ENCODE data around the gene ZSCAN25. TPM values are rescaled to one million over a fixed set of nuclear protein-coding genes. Genes with fewer than 3 reads are reported as not detected.

Gene ZSCAN25
- total RNA-seq, 4 donors from 2014 or later = 14.6 to 58.7 (median 18.1) TPM

GRCh38 chr7:99638731-99639130 is 22.0 kb downstream of the ZSCAN25 start:
- Histone ChIP-seq H3K36me3 (no peaks in the 10 kb centered on the region), H3K4me3 (no peak overlapping the region), H3K4me1 (no peaks in the 10 kb centered on the region), H3K9me3 (no peaks in the 10 kb centered on the region), H3K27me3 (no peaks in the 10 kb centered on the region), H3K27ac (no peak overlapping the region)
- intact Hi-C loops (cut with DNase I; ENCODE audit: low total_unique reads) = no loop called here
- WGBS, 2 donors (ENCODE audit: low coverage in 1 of 2) = 96% methylated on average over 23 of the region's 23 CpGs; no CpG with 5 or more reads in 1 of the 2 donors
- TF ChIP-seq POLR2A (IDR thresholded peaks at IDR 0.05) (no peak), EP300 (IDR thresholded peaks at IDR 0.05; ENCODE audit: low read depth) (no peak), POLR2AphosphoS5 (IDR thresholded peaks at IDR 0.05) (no peak)
- TF ChIP-seq, protein P1, sequence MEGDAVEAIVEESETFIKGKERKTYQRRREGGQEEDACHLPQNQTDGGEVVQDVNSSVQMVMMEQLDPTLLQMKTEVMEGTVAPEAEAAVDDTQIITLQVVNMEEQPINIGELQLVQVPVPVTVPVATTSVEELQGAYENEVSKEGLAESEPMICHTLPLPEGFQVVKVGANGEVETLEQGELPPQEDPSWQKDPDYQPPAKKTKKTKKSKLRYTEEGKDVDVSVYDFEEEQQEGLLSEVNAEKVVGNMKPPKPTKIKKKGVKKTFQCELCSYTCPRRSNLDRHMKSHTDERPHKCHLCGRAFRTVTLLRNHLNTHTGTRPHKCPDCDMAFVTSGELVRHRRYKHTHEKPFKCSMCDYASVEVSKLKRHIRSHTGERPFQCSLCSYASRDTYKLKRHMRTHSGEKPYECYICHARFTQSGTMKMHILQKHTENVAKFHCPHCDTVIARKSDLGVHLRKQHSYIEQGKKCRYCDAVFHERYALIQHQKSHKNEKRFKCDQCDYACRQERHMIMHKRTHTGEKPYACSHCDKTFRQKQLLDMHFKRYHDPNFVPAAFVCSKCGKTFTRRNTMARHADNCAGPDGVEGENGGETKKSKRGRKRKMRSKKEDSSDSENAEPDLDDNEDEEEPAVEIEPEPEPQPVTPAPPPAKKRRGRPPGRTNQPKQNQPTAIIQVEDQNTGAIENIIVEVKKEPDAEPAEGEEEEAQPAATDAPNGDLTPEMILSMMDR (IDR thresholded peaks at IDR 0.05) = no peak
- in situ Hi-C loops (cut with MboI; ENCODE audit: low pct_ligation_motif_present in 1 of 4, low pct_unique_long_range_greater_than_20kb in 1 of 4, low sequenced_read_pairs in 3 of 4) = no loop called here
- DNase-seq = no peak

GRCh38 chr7:99639267-99639666 is 22.5 kb downstream of the ZSCAN25 start:
- Histone ChIP-seq H3K36me3 (no peaks in the 10 kb centered on the region), H3K4me1 (no peaks in the 10 kb centered on the region), H3K27ac (no peak overlapping the region), H3K4me3 (no peak overlapping the region), H3K27me3 (no peaks in the 10 kb centered on the region), H3K9me3 (no peaks in the 10 kb centered on the region)
- DNase-seq = no peak
- in situ Hi-C loops (cut with MboI; ENCODE audit: low pct_ligation_motif_present in 1 of 4, low pct_unique_long_range_greater_than_20kb in 1 of 4, low sequenced_read_pairs in 3 of 4) (no loop called here), intact Hi-C loops (cut with DNase I; ENCODE audit: low total_unique reads) (no loop called here)
- no peak for TF ChIP-seq EP300 (IDR thresholded peaks at IDR 0.05; ENCODE audit: low read depth)
- TF ChIP-seq POLR2A (IDR thresholded peaks at IDR 0.05) = no peak
- TF ChIP-seq, protein P1 (IDR thresholded peaks at IDR 0.05) = no peak
- no peak for TF ChIP-seq POLR2AphosphoS5 (IDR thresholded peaks at IDR 0.05)

DNA sequence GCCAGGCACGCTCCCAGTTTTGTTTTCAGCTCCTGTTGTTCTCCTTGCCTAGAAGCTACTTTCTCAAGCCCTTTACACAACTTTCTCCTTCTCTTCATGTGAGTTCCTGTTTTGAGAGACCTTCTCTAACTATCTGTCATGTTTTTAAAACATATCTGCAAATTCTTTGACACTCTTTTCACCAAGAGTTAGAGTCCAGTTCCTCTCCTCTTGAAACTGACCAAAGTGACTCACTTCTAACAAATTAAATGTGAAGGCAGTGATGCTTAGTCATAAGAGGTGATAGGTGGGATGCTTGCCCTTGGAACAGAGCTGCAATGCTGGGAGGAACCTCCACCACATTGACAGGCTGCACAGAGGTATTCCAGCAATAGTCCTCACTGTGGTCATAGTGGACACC is 25.3 kb downstream of the ZSCAN25 start:
- peaks cover 0 to 5% (median 0%) of the 10 kb centered on the region in 4 donors for H3K36me3 ChIP-seq
- no peak overlapping the region for H3K27ac ChIP-seq
- TF ChIP-seq POLR2A (IDR thresholded peaks at IDR 0.05) = no peak
- TF ChIP-seq, protein P1 (IDR thresholded peaks at IDR 0.05) = no peak
- H3K4me3 ChIP-seq = no peak overlapping the region
- 92 to 100% methylated on average over 1 of the region's 1 CpG for WGBS, 2 donors (ENCODE audit: low coverage in 1 of 2)
- intact Hi-C loops (cut with DNase I; ENCODE audit: low total_unique reads) = no loop called here
- H3K27me3 ChIP-seq = no peaks in the 10 kb centered on the region
- peaks cover 0 to 3% of the 10 kb centered on the region in 2 donors for H3K9me3 ChIP-seq
- DNase-seq = no peak
- in situ Hi-C loops (cut with MboI; ENCODE audit: low pct_ligation_motif_present in 1 of 4, low pct_unique_long_range_greater_than_20kb in 1 of 4, low sequenced_read_pairs in 3 of 4) = no loop called here
- no peaks in the 10 kb centered on the region for H3K4me1 ChIP-seq

DNA sequence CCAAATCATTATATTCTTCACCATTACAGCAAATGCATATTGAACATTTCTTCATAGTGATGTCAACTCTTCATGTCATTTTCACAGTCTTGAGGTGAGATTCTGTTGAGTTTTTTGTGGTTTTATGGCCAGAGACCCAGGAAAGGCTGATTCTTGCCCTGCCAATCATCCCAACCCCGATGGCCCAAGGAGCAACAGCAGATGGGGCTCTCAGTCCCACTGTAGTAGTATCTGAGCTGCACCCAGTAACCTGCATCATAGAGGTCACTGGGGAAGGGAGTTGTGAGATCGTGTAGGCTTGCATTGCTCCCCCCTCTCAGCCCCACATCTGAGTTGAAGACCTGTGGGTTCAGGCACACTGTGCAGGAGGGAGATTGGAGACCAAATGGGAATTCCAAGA is 26.7 kb downstream of the ZSCAN25 start:
- Histone ChIP-seq H3K4me1 (no peaks in the 10 kb centered on the region), H3K4me3 (no peak overlapping the region), H3K27me3 (no peaks in the 10 kb centered on the region), H3K9me3 (peaks cover 0 to 3% of the 10 kb centered on the region in 2 donors), H3K27ac (no peak overlapping the region), H3K36me3 (peaks cover 0 to 11% (median 0%) of the 10 kb centered on the region in 4 donors)
- 89% methylated on average over 2 of the region's 2 CpGs; no CpG with 5 or more reads in 1 of the 2 donors for WGBS, 2 donors (ENCODE audit: low coverage in 1 of 2)
- intact Hi-C loops (cut with DNase I; ENCODE audit: low total_unique reads) (no loop called here), in situ Hi-C loops (cut with MboI; ENCODE audit: low pct_ligation_motif_present in 1 of 4, low pct_unique_long_range_greater_than_20kb in 1 of 4, low sequenced_read_pairs in 3 of 4) (no loop called here)
- TF ChIP-seq POLR2AphosphoS5 (IDR thresholded peaks at IDR 0.05) = no peak
- DNase-seq = no peak

DNA sequence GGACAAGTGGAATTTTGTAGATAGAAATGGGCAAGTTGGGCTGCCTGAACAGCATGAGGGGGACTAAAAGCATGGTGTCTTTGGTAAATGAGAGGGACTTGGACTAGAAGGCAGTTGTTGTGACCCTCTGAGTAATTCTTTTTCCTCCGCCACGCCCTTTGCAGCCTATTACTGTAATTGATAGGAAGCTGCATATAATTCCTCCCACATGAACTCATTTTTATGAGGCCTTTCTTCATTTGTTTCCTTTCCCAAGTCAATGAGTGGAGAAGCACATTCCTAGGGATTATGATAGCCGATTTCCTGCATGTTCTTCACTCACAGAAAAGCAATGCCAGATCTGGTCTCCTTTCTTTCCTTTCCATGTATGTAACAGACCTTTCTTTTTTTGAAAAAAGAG is 27.7 kb downstream of the ZSCAN25 start:
- TF ChIP-seq EP300 (IDR thresholded peaks at IDR 0.05; ENCODE audit: low read depth) = no peak
- TF ChIP-seq, protein P1 (IDR thresholded peaks at IDR 0.05) = no peak
- no peak for TF ChIP-seq POLR2A (IDR thresholded peaks at IDR 0.05)
- TF ChIP-seq POLR2AphosphoS5 (IDR thresholded peaks at IDR 0.05) = no peak
- no peak for DNase-seq
- no peak overlapping the region for H3K27ac ChIP-seq
- in situ Hi-C loops (cut with MboI; ENCODE audit: low pct_ligation_motif_present in 1 of 4, low pct_unique_long_range_greater_than_20kb in 1 of 4, low sequenced_read_pairs in 3 of 4) = no loop called here
- no peaks in the 10 kb centered on the region for H3K27me3 ChIP-seq
- no peaks in the 10 kb centered on the region for H3K4me1 ChIP-seq
- no peak overlapping the region for H3K4me3 ChIP-seq
- H3K9me3 ChIP-seq = peaks cover 0 to 3% of the 10 kb centered on the region in 2 donors
- peaks cover 0 to 11% (median 0%) of the 10 kb centered on the region in 4 donors for H3K36me3 ChIP-seq
- WGBS, 2 donors (ENCODE audit: low coverage in 1 of 2) = 87 to 95% methylated on average over 3 of the region's 3 CpGs
- intact Hi-C loops (cut with DNase I; ENCODE audit: low total_unique reads) = no loop called here

All from transverse colon (tissue), 4 donors.